GM12878 (cell line): ENCODE results near the gene OTUD5. TPM values are rescaled to one million over a fixed set of nuclear protein-coding genes. Genes with fewer than 3 reads are reported as not detected.

Experiments used
- ATAC-seq: fragments of 200-7000 bp; cut with Tn5 transposase; 3 replicates; pipeline ENCODE4 v1.9.1; 2020; ENCODE audit warnings: mild to moderate bottlenecking, moderate library complexity
- Bru-seq: library from RNA; stranded (reverse); fragments of 400-500 nt; gene quantifications from one replicate; lab custom pipeline; 2021; lab: Mats Ljungman, UMichigan
- BruChase-seq, 2 experiments: library from RNA; stranded (reverse); fragments of 400-500 nt; gene quantifications; one replicate each; lab custom pipeline; 2021; lab: Mats Ljungman, UMichigan
- BruUV-seq: library from RNA; stranded (reverse); fragments of 400-500 nt; replicated peaks from 2 replicates; lab custom pipeline; 2021; lab: Mats Ljungman, UMichigan
- CTCF ChIA-PET: fragments of 300-600 bp; sonication (Branson Sonifier 250); formaldehyde crosslinking; extraction: SDS; loops from one replicate; lab custom pipeline; 2021; ENCODE audit warnings: inconsistent platforms; lab: Yijun Ruan, JAX
- POLR2A ChIA-PET: fragments of 350-600 bp; formaldehyde crosslinking; extraction: SDS; loops from one replicate; lab custom pipeline; 2021; ENCODE audit warnings: inconsistent platforms; lab: Charles Lee
- RAD21 ChIA-PET: fragments of 300-600 bp; sonication (Branson Sonifier 250); formaldehyde crosslinking; loops from one replicate; lab custom pipeline; 2023; ENCODE audit warnings: antibody characterized with exemption; ENCODE audit not compliant: unreplicated experiment; lab: Charles Lee
- SMC1A ChIA-PET: fragments of 300-600 bp; sonication (Branson Sonifier 250); formaldehyde crosslinking; loops from one replicate; lab custom pipeline; 2023; ENCODE audit not compliant: unreplicated experiment, uncharacterized antibody; lab: Charles Lee
- DNase-seq: peaks from one replicate; pipeline ENCODE4 v3.0.0-alpha.2; 2011; ENCODE audit warnings: low read depth, low spot score
- FAIRE-seq: peaks from 3 replicates; lab custom pipeline; 2011; peaks lifted over from hg19 to GRCh38; lab: Jason Lieb, UNC
- H2AFZ ChIP-seq: 2 replicates; pipeline ENCODE4 v1.6.0; 2011; ENCODE audit warnings: low read depth, low read length, control low read depth; ENCODE audit not compliant: control insufficient read depth
- H3K27ac ChIP-seq: 2 replicates; pipeline ENCODE4 v1.5.1; 2011; ENCODE audit warnings: control low read depth; ENCODE audit not compliant: control insufficient read depth, insufficient read depth
- H3K27me3 ChIP-seq, 2 experiments: replicated peaks in 1 of 2; 2 replicates each; pipeline versions ENCODE4 v1.6.0 to v1.6.1; 2011; ENCODE audit warnings: low read length in 1 of 2; ENCODE audit not compliant: control insufficient read depth in 2 of 2, insufficient read depth in 2 of 2
- H3K36me3 ChIP-seq, 2 experiments: 2 replicates each; pipeline ENCODE4 v1.5.1; 2011; ENCODE audit warnings: low read length in 1 of 2; ENCODE audit not compliant: control insufficient read depth in 2 of 2, insufficient read depth in 2 of 2
- H3K4me1 ChIP-seq: 2 replicates; pipeline ENCODE4 v1.6.1; 2011; ENCODE audit warnings: mild to moderate bottlenecking, low read length, moderate library complexity, mixed read lengths; ENCODE audit not compliant: control insufficient read depth, insufficient read depth
- H3K4me2 ChIP-seq: 2 replicates; pipeline ENCODE4 v1.6.0; 2011; ENCODE audit warnings: control low read depth; ENCODE audit not compliant: control insufficient read depth, insufficient read depth
- H3K4me3 ChIP-seq: fragments of 200-600 bp; sonication (generic); 2 replicates; pipeline ENCODE4 v1.5.1; 2016
- H3K79me2 ChIP-seq: 2 replicates; pipeline ENCODE4 v1.6.0; 2011; ENCODE audit warnings: low read length; ENCODE audit not compliant: control insufficient read depth, insufficient read depth
- H3K9ac ChIP-seq: 2 replicates; pipeline ENCODE4 v1.8.0; 2011; ENCODE audit warnings: low read length, control low read depth, mixed read lengths; ENCODE audit not compliant: control insufficient read depth, insufficient read depth
- H3K9me3 ChIP-seq: replicated peaks from 3 replicates; pipeline ENCODE4 v1.5.1; 2011; ENCODE audit warnings: mild to moderate bottlenecking, low read length; ENCODE audit not compliant: control insufficient read depth, insufficient read depth
- H4K20me1 ChIP-seq: 2 replicates; pipeline ENCODE4 v1.6.0; 2011; ENCODE audit not compliant: control insufficient read depth, insufficient read depth
- CHD1 ChIP-seq: IDR thresholded peaks from 2 replicates; pipeline ENCODE4 v1.6.1; 2012; ENCODE audit warnings: low read depth, low read length, improper control_type of control experiment
- E4F1 ChIP-seq: fragments of 450-650 bp; IDR thresholded peaks from 2 replicates; pipeline ENCODE4 v1.6.1; 2018; ENCODE audit warnings: borderline replicate concordance, mild to moderate bottlenecking; ENCODE audit not compliant: partially characterized antibody
- ESRRA ChIP-seq: IDR thresholded peaks from 2 replicates; pipeline ENCODE4 v1.6.1; 2012; ENCODE audit warnings: mild to moderate bottlenecking, low read length, improper control_type of control experiment
- HCFC1 ChIP-seq: fragments of 150-350 bp; IDR thresholded peaks from 2 replicates; pipeline ENCODE4 v1.6.1; 2014; ENCODE audit warnings: low read length
- JUND ChIP-seq: IDR thresholded peaks from 2 replicates; pipeline ENCODE4 v1.6.1; 2012; ENCODE audit warnings: low read depth, mild to moderate bottlenecking, low read length, improper control_type of control experiment, moderate library complexity
- NBN ChIP-seq: fragments of 450-650 bp; IDR thresholded peaks from 2 replicates; pipeline ENCODE4 v1.6.1; 2016
- NKRF ChIP-seq: fragments of 450-650 bp; conservative IDR thresholded peaks from 2 replicates; pipeline ENCODE4 v1.6.1; 2017; ENCODE audit warnings: mild to moderate bottlenecking, moderate library complexity
- NR2C1 ChIP-seq: fragments of 450-650 bp; IDR thresholded peaks from 2 replicates; pipeline ENCODE4 v1.6.1; 2017; ENCODE audit warnings: antibody characterized with exemption, mild to moderate bottlenecking, moderate library complexity
- SMAD5 ChIP-seq: IDR thresholded peaks from 2 replicates; pipeline ENCODE4 v1.6.1; 2016; ENCODE audit warnings: antibody characterized with exemption, low read depth
- SREBF1 ChIP-seq: IDR thresholded peaks from 2 replicates; pipeline ENCODE4 v1.6.1; 2012; ENCODE audit warnings: mild to moderate bottlenecking, low read length
- ZNF274 ChIP-seq: IDR thresholded peaks from one replicate; pipeline ENCODE4 v1.8.0; 2011; ENCODE audit not compliant: insufficient read length, insufficient read depth
- ZNF687 ChIP-seq: fragments of 450-650 bp; IDR thresholded peaks from 2 replicates; pipeline ENCODE4 v1.6.1; 2017; ENCODE audit warnings: mild to moderate bottlenecking, moderate library complexity
- WGBS: methylation state at CpG from one replicate; pipeline ENCODE4 v1.1.6; 2016; ENCODE audit warnings: low lambda C conversion rate; ENCODE audit not compliant: insufficient replicate concordance, insufficient coverage; ENCODE audit errors: missing lambda C conversion rate; 5-methylcytosine and 5-hydroxymethylcytosine counted together
- in situ Hi-C: fragments of 300-500 bp; cut with MboI; formaldehyde crosslinking; loops from 9 replicates; pipeline ENCODE4 v1.14.3; 2018; ENCODE audit warnings: mixed read lengths
- intact Hi-C: fragments of 100-400 bp; cut with micrococcal nuclease; formaldehyde crosslinking; loops from one replicate; pipeline ENCODE4 v1.14.2; 2022; ENCODE audit not compliant: unreplicated experiment
- long read RNA-seq, 2 experiments: library from polyadenylated mRNA; unstranded; transcript quantifications; one replicate each; pipeline ENCODE4 v2.0.0, GENCODE V29; 2019 to 2020
- polyA minus RNA-seq, 3 experiments: library from RNA; depleted of rRNA, polyadenylated mRNA; stranded (reverse); fragments of >200 nt; gene quantifications; 2 replicates each; pipeline ENCODE4 v1.2.3, GENCODE V29; 2011
- polyA plus RNA-seq, 11 experiments: library from polyadenylated mRNA; depleted of rRNA in 4 of 11; unstranded in 6 of 11; stranded (reverse) in 5 of 11; fragments of >200 nt; fragmentation: Nextera tagmentation in 4 of 11; fragmentation: Illumina TruSeq in 1 of 11; extraction: Ambion mirVana in 4 of 11; extraction: Trizol in 1 of 11; gene quantifications; 1 replicate in 1 of 11; 2 replicates in 10 of 11; pipeline versions ENCODE4 v1.2.1 to v1.2.3, GENCODE V29; 2011 to 2016; ENCODE audit warnings: inconsistent platforms in 2 of 11, missing spikeins in 2 of 11, low read depth in 1 of 11
- total RNA-seq, 4 experiments: library from RNA; depleted of rRNA in 3 of 4; stranded (reverse); fragments of >200 nt in 3 of 4; fragmentation: Illumina TruSeq in 1 of 4; extraction: Trizol in 1 of 4; gene quantifications; 2 replicates each; pipeline versions ENCODE4 v1.2.1 to v1.2.3, GENCODE V29; 2013 to 2021

Gene OTUD5
- 39.3 and 46.8 TPM in 2 replicates for total RNA-seq (2013; cell fraction: nucleolus; rRNA removed)
- 22.2 and 23.7 TPM in 2 replicates for total RNA-seq (2014; rRNA removed)
- total RNA-seq (2014; rRNA removed; fragmentation: Illumina TruSeq; extraction: Trizol) = 19.8 and 20.3 TPM in 2 replicates
- total RNA-seq (2021) = 39.1 and 39.9 TPM in 2 replicates
- polyA plus RNA-seq (2011; ENCODE audit: low read depth) = 26.3 TPM
- polyA plus RNA-seq (2011; rRNA removed) = 38.7 and 50.3 TPM in 2 replicates
- polyA plus RNA-seq (2011; cell fraction: cytosol; rRNA removed) = 41.0 and 43.4 TPM in 2 replicates
- 122 and 147 TPM in 2 replicates for polyA plus RNA-seq (2011; cell fraction: nucleus; rRNA removed)
- polyA plus RNA-seq (2012) = 46.9 and 63.6 TPM in 2 replicates
- polyA plus RNA-seq (2014; fragmentation: Illumina TruSeq; extraction: Trizol) = 29.5 and 36.4 TPM in 2 replicates
- polyA plus RNA-seq (2014; fragmentation: Nextera tagmentation; extraction: Ambion mirVana) = 1 to 10 TPM; 2.0 to 4.6 TPM
- 39.7 and 44.0 TPM in 2 replicates for polyA plus RNA-seq (2014; rRNA removed)
- polyA plus RNA-seq (2016; fragmentation: Nextera tagmentation; extraction: Ambion mirVana) = 10 to 100 TPM; 11.2 to 21.6 TPM
- 34.6 and 56.6 TPM in 2 replicates for polyA minus RNA-seq (2011; rRNA and poly(A)+ RNA removed)
- 23.0 and 36.1 TPM in 2 replicates for polyA minus RNA-seq (2011; cell fraction: cytosol; rRNA and poly(A)+ RNA removed)
- polyA minus RNA-seq (2011; cell fraction: nucleus; rRNA and poly(A)+ RNA removed) = 13.5 and 17.4 TPM in 2 replicates
- Bru-seq, nascent RNA = percentile 80 among the genes with signal in this experiment
- BruChase-seq, experiment 1, labeled RNA remaining after a 6-hour chase = percentile 87 among the genes with signal in this experiment
- BruChase-seq, experiment 2, labeled RNA remaining after a 2-hour chase = percentile 84 among the genes with signal in this experiment
- long read RNA-seq, experiment 1, partial matches to known transcripts = 1 of 2 reads
- long read RNA-seq, experiment 1, other reads (novel, unspliced or antisense) = 0 of 2 reads
- long read RNA-seq, experiment 2, partial matches to known transcripts = 0 of 1 reads
- long read RNA-seq, experiment 2, other reads (novel, unspliced or antisense) = 1 of 1 reads

- FAIRE-seq = no peak
- TF ChIP-seq SMAD5 (no peak), E4F1 (no peak), NR2C1 (peak; percentile 54; the same call in 1 of the 2 replicates), NBN (no peak), SREBF1 (no peak), JUND (no peak), ESRRA (no peak), CHD1 (no peak), NKRF (peak; percentile 18; the same call in 1 of the 2 replicates), HCFC1 (peak; percentile 47), ZNF687 (peak; percentile 82), ZNF274 (no peak)
Measured at GRCh38 chrX:48957477-48957826, at the start of gene OTUD5. Gene OTUD5, minus strand, starts transcription at chrX:48957607. Its CDS starts 37 bp downstream, at chrX:48957570.

More at GRCh38 chrX:48957477-48957826, at the start of gene OTUD5:
- in situ Hi-C loops = no loop called here
- Histone ChIP-seq H3K27me3 (no peaks in the 10 kb centered on the region), H3K4me1 (peaks cover 7% of the 10 kb centered on the region), H3K27ac (peak within 1 kb of the TSS; percentile 92), H3K79me2 (peaks cover 40% of the 10 kb centered on the region), H4K20me1 (no peaks in the 10 kb centered on the region; the same call in 1 of the 2 replicates), H2AFZ (peak within 1 kb of the TSS; percentile 51), H3K4me2 (peak within 1 kb of the TSS; percentile 87), H3K4me3 (peak within 1 kb of the TSS; percentile 79), H3K36me3 (no peaks in the 10 kb centered on the region), H3K9ac (peak within 1 kb of the TSS; percentile 82), H3K9me3 (no peaks in the 10 kb centered on the region; the same call in 2 of the 3 replicates)
- DNase-seq (no peak), ATAC-seq (peak; percentile 50)
- ChIA-PET POLR2A (interaction anchor here (1.0 to 1.9 kb wide), 4 partner anchors 14 to 156 kb away, joined by 3 to 23 read pairs (median 6); partner anchors contain the start of genes HDAC6, KCND1 and TFE3), RAD21 (interaction anchor here (1.0 to 2.5 kb wide), 2 partner anchors 85 to 206 kb away, joined by 3 to 13 read pairs; no protein-coding TSS in a partner anchor), SMC1A (interaction anchor here (2.8 kb wide), 1 partner anchor 21 kb away, joined by 7 read pairs; no protein-coding TSS in a partner anchor), CTCF (interaction anchor here (1.2 kb wide), 1 partner anchor 85 kb away, joined by 5 read pairs; the partner anchor contains the start of gene TFE3)
- WGBS = 63% methylated on average over 20 of the region's 53 CpGs
- intact Hi-C loops = loop anchor here (5.0 kb wide), 2 partner anchors 40 to 155 kb away; partner anchors contain the start of genes HDAC6 and PIM2
- BruUV-seq = no TSS peak
